ENCODE data around the gene OLFM2. TPM values are rescaled to one million over a fixed set of nuclear protein-coding genes. Genes with fewer than 3 reads are reported as not detected.
"Not testable (repeated sequence)": the region's sequence is repeated elsewhere in the genome, so short reads cannot be mapped to it uniquely, and the experiment has no call there.

The OLFM2 gene
- polyA plus RNA-seq, 3 donors: 17.0 to 21.3 (median 18.7) TPM

DNA sequence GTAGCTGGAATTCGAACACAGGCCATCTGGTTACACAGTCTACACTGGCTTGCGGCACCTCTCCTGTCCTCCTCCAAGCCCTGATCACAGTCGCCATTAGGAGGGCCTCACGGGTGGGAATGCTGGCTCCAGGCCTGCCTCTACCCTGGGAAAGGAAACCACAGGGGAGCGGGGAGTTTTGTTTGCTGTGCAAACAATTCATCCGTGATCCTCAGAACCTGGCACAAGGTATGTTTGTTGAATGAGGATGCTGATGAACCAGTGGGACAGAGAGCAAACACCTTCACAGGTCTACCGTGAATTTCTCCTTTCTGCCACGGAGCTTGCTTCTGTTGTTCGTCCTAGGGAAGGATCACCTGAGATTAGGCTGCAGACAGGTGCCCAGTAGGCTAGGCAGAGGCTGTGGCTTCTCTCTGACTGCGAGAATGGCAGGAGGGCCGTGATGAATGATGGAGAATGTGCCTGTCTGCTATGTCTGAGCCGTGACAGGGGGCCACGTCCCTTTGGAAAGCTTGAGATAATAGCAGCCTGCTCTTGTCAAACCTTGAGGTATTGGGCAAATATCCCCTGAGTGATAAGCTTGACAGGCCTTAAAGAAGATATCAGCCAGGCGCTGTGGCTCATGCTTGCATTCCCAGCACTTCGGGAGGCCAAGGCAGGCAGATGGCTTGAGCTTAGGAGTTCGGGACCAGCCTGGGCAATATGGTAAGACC lies 64.5 kb downstream of the OLFM2 start:
- no peak for DNase-seq (ENCODE audit: low read depth in 3 of 3, low spot score in 2 of 3)

DNA sequence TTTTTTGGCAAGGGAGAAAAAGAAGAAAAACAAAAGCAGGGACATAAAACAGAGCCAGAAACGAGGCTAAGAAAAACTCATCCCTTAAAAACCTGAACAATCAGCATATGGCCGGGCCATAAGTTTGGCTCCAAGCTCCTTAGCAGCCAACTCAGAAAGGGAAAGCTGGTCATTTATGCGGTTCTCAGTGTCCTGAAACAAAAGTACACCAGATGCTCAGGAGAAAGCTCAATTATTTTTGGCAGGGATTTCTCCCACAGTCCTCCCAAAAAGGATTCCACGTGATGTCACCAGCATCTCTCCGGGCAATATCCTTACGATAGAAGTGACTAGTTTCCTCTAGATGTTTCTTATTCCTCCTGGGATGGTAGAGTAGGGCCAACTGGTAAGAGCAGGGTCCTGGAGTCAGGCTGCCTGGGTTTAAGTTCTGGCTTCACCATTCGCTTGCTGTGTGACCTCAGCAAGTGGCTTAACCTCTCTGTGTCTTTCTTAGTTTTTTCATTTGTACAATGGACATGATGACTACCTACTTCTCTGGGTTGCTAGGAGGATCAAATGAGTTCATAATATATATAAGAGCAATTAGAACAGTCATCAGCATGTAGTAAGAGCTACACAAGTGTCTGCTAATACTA lies 67.2 kb downstream of the OLFM2 start:
- no peak for DNase-seq (ENCODE audit: low read depth in 3 of 3, low spot score in 2 of 3)

DNA sequence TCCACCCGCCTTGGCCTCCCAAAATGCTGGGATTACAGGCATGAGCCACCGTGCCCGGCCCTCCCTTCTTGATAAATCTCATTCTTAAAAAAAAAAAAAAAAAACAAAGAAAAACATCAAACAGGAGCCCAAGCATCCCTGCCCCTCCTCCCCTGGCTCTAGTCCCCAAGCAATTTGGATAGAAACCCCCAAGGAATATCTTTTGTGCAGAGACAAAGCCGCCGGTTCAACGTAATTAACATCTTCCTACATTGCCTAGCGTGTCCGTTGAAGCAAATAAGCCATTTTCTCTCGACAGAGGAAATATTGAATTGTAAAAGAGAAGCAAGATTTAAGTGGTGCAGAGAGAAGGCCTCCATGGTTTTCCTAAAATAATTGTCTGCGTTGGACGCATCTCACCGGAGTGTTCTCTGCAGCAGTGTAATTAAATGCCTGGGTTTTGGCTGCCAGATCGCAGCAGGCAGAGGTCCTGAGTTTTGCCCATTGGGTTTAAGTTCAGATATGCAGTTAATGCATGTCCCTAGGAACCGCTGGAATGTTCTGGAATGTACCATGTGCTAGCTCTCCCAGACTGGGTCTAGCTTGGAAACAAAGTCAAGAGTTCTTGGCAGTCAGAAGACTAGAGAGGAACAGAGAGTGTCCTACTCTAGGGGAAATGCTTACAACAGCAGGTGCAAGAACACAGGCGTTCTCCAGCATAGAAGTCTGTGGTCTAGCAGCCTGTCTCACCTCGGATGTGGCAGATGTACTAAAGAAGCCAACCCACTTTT lies 70.4 kb downstream of the OLFM2 start:
- no peak for DNase-seq (ENCODE audit: low read depth in 3 of 3, low spot score in 2 of 3)

DNA sequence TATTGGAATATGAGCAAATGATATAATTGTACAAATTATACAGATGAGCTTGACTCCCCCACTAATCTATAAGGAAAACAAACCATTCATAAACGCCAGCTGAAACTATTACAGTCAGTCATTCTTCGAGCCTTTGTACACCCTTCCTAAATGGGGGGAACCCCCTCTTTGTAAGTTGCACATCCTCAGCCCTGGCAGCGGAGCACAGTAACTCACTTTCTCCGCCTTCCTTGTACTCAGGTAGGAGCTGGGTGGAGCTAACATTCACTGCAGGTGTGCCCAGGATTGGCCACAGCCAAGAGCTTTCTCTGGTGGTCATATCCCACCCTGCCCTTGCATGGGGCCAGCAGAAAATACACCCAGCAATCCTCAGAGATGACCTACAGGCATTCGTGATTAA lies 72.6 kb downstream of the OLFM2 start:
- DNase-seq (ENCODE audit: low read depth in 3 of 3, low spot score in 2 of 3): no peak

DNA sequence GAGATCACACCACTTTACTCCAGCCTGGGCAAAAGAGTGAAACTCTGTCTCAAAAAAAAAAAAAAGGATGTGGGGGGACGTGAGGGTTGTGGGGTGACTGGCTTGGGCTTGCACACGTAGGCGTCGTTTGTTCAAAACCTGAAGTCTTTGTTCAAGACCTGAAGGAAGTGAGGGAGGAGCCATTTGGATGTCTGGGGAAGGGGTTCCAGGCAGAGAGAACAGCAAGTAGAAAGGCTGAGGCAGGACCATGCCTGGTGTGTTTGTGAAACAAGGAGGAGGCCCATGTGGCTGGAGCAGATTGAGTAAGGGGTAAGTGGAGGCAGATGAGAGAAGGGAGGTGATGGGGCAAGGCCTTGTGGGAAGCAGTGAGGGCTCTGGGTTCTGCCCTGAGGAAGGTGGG lies 73.4 kb downstream of the OLFM2 start:
- no peak for DNase-seq (ENCODE audit: low read depth in 3 of 3, low spot score in 2 of 3)

DNA sequence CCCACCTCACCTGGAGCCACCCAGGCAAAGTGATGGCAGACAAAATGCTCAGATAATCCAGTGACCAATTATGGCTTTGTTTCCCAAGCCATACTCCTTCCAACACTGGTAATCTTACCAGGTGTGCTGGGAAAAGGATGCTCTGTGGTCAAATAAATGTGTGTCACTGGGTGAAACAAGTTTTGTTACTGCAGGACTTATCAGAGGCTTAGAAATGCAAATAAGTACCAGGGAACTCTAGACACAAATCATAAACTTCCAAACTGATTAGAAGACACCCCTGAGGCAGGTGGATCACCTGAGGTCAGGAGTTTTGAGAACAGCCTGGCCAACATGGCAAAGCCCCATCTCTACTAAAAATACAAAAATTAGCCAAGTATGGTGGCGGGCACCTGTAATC lies 74.8 kb downstream of the OLFM2 start:
- no peak for DNase-seq (ENCODE audit: low read depth in 3 of 3, low spot score in 2 of 3)

DNA sequence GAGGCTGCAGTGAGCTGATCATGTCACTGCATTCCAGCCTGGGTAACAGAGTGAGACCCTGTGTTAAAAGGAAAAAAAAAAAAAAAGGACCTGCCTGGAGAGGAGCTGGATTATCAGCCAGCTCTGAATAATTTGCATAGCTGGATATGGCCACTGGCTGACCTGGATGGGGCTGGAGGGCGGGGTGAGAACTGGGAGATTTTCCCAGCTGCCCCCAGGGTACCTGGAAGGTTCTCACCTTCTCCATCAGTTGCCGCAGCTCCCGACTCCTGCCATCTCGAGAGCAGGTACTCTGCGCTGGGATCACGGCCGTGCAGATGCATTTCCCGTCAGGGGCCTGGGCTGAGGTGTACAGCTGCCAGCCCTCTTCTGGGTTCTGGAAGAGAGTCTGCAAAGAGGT lies 75.9 kb downstream of the OLFM2 start:
- DNase-seq (ENCODE audit: low read depth in 3 of 3, low spot score in 2 of 3): no peak

DNA sequence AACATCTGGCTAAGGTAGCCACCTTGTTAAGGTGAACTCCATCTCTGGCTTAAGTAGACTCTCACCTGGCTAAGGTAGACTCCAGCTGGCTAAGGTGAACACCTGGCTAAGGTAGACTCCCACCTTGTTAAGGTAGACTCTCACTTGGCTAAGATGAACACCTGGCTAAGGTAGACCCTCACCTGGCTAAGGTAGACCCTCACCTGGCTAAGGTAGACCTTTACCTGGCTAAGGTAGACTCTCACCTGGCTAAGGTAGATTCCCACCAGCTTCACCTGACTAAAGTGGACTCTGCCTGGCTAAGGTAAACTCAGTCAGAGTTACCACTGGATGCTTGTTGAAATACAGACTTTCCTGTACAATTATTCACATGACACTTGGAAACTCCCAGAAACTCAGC lies 77.5 kb downstream of the OLFM2 start:
- no peak for DNase-seq (ENCODE audit: low read depth in 3 of 3, low spot score in 2 of 3)

DNA sequence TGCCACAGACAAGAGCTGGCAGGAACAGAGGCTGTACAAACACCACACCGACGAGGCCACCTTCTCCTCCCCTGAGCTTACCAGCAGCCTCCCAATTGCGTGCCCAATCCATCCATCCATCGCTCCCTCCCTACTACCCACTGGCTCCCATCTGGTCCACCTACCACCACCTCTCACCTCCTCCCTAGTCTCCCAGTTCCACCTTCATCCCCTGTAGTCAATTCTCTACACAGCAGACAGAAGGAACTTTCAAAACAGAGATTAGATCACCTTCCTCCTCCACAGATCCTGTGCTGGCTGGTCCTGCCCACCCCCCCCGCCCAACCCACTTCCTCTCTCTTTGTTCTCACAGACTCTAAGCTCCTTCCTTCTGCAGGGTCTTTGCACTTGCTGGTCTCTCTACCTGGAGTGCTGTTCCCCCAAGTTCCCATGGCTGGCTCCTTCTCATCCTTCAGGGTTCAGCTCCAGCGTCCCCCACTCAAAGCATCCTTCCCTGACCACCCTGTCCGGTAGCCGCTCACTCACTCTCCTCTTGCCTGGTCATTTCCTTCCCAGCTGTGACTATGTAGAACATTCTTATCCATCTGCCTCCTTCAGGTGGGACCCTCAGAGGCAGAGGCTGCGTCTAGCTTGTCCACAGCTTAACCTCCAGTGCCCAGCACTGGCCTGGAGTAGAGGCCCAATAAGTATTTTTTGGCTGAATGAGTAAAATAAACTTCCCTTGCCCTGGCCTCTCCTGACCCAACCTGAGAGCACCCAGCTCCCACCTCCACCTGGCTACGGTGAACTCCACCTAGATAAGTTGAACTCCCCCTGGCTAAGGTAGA lies 78.2 kb downstream of the OLFM2 start:
- DNase-seq (ENCODE audit: low read depth in 3 of 3, low spot score in 2 of 3): no peak

DNA sequence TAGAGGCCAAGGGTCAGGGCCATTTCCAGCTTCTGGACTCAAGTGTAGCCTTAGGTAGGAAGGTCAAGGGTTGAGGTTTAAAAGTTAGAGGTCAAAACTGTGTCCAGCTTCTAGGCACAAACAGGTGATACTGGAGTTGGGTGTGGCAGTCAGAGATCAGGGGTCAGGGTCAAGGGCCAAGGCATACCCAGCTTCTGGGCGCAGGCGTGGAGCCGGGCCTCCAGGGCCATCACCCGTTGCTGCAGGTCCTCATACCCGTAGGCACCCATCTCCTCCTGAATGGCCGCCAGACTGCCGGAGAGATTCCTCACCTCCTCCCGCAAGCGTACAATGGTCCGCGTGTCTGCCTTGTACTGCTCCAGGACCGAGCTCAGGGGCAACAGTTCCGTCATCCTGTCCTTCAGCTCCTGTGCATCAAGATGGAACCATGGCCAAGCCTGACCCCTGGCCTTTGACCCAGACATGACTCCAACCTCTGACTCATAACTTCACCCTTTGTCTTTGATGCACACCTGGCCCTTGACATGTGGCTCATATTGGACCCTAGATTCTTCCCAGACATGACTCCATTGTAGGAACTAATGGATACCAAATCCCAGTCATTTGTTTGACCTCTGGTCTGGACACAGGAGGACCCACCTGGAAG lies 79.1 kb downstream of the OLFM2 start:
- no peak for DNase-seq (ENCODE audit: low read depth in 3 of 3, low spot score in 2 of 3)

DNA sequence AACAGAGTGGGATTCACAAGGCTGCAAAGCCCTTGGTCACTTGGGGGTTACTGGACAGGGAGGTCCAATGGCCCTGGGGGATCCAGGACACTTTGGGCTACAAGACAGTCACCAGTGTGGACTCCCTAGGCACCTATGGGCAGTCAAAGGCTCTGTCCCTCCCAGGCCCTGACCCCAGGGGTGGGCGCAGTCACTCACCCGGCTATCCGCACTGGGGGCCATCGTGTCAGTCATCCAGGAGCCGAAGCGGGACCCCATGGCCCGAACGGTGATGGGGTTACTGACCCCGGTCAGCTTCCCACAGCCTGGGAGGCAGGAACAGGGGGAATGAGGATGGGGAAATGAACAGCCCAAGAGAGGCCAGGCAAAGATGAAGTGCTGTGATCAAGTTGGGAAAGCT lies 79.7 kb downstream of the OLFM2 start:
- DNase-seq (ENCODE audit: low read depth in 3 of 3, low spot score in 2 of 3): no peak

DNA sequence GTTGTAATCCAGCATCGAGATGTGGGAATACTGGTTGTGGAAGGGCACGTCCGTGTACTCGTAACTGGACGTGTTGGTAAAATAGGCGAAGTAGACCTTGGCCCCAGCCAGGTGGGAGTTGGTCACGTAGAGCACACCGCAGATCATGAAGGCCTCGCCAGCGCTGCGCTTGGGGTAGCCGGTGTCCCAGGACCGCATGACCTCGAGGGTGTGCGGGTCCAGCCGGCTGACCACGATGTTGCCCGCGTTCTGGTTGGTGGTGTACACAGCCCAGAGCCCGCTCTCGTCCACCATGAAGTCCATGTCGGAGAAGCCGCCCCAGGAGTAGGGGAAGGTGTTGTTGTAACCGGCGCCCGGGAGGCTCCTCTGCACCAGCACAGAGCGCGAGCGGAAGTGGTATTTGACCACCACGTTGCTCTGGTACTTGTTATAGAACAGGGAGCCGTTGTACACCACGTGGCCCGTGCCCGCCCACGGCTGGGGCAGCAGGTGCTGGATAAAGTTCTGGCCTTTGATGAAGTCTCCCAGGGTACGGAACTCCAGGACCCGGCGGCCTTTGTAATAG lies 82.0 kb downstream of the OLFM2 start:
- DNase-seq (ENCODE audit: low read depth in 3 of 3, low spot score in 2 of 3): no peak

DNA sequence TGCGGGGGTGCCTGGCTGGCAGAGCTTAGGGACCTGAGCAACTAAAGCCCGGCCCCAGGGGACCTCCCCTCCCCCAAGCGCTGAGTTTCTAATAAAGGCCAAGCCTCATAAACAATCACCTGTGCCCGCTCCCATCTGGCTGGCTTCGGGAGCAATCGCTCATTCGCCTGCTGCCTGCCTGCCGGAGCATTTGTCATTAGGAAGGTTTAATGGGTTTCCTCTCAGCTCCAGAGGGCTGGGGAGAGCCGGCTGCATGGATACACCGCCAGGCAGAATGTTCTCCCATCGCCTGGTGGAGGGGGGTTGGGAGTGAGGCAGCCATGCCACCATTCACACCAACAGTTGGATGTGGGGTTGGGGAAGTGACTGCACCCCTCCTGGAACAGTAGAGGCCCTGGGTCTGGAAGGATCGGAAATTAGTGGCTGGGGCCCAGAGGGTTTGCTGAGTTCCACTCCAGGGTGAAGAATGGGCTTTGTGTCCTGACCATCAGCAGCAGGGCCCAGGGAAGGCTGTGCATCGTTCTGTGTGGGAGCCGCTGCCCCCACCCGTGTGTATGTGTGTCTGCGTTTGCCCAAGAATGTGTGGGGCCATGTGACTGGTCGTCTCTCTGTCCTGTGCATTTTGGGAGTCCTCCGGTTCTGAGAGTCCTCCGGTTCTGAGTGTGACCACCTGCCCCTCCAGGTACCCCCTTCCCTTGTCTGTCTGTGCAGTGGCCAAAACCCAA lies 85.9 kb downstream of the OLFM2 start:
- DNase-seq (ENCODE audit: low read depth in 3 of 3, low spot score in 2 of 3): peak in 2 of 3 donors; percentile 42 to 54

DNA sequence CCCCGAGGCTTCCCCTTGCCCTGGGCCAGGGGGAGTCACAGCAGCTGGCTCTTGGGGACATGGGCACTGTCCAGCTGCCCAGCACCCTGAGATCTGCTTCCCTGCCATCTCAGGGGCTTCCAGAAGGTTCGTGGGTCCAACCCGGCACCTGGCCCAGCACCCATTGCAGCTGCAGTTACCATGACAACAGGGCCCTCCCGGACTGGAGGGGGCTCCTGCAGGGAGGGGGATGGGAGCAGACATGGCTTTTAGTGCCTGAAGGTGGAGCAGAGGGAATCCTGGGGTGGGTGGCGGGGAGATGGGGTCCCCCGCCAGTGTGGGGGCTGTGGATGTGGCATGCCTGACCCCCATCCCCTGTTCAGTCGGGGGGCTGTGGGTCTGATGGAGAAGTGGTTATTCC lies 86.5 kb downstream of the OLFM2 start:
- no peak for DNase-seq (ENCODE audit: low read depth in 3 of 3, low spot score in 2 of 3)

DNA sequence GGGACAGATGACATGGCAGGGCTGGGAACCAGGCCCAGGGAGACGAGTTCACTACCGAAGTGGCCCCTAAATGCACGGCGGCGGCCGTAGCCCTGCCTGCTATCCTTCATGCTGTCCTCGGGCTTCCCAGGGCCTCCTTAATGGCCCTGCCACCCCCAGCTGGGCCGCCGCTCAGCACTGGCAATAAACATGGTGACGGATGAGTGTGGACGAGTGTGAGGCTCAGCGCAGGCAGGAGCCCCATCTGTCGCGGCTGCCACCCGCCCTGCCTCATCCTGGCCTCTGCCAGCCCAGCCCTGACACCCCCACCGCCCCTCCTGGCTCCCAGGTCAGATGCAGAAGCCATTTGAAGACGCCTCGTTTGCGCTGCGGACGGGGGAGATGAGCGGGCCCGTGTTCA lies 87.6 kb downstream of the OLFM2 start:
- DNase-seq (ENCODE audit: low read depth in 3 of 3, low spot score in 2 of 3): no peak

DNA sequence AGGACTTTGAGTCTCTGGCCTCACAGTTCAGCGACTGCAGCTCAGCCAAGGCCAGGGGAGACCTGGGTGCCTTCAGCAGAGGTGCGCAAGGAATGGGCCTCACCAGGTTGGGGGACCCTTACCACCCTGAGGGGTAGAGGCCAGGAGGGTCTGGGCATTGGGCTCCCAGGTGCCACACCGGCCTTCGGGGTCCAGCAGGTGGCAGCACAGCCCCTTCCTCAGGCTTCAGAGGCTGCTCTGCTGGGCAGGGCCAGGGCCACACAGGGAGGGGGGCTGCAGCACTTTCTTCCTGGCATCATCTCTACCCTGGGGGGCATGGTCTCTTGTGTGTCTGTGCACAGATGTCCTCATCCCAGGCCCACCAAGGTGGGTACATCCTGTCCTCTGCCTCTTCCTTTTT lies 88.3 kb downstream of the OLFM2 start:
- DNase-seq (ENCODE audit: low read depth in 3 of 3, low spot score in 2 of 3): no peak

DNA sequence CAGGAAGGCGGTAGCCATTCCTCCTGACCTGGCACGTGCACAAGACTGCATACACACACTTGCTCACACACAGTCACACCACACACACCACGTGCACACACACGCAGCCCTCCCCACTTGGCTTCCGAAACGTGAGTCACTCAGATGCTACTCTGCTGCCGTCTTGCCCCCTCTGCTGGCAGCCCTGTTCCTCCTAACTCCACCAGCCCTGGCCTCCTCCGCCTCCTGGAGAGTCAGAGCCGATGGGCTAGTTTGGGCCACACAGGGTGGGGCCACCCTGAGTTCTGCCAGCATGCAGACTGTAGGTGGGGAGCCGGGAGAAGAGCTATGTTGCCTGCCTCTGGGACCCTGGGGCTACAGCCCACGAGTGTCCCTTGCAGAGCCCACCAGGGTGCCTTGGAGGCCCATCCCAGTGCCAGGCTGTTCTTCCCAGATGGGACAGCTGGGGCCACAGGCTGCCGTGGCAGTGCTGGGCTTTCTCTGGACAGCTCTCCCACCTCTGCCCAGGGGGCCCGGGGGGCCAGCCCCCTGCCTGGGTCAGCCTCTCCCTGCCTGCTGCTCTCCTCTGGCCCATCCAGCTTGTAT lies 89.1 kb downstream of the OLFM2 start:
- no peak for DNase-seq (ENCODE audit: low read depth in 3 of 3, low spot score in 2 of 3)

DNA sequence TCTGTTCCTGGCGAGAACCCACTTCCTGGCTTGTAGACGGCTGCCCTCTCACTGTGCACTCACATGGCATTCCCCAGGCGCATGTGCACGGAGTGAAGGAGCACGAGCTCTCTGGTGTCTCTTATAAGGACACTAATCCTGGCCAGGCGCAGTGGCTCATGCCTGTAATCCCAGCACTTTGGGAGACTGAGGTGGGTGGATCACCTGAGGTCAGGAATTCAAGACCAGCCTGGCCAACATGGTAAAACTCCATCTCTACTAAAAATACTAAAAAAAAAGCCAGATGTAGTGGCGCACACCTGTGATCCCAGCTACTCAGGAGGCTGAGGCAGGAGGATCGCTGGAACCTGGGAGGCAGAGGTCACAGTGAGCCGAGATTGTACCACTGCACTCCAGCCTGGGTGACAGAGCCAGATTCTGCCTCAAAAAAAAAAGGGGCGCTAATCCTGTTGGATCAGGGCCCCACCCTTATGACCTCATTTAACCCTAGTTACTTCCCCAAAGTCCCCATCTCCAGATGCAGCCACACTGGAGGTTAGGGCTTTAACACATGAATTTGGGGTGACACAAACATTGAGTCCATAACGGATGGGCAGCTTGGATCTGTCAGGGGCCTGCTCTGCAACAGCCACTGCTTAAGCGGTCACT lies 92.6 kb downstream of the OLFM2 start:
- not testable (repeated sequence) for DNase-seq (ENCODE audit: low read depth in 3 of 3, low spot score in 2 of 3)
